Measurements from ENCODE around the gene ANKRD33B.

GRCh38 chr5:10642367-10642766 is 78.5 kb downstream of the ANKRD33B start:
- TF ChIP-seq KLF9 (CRISPR knock-in tag; IDR thresholded peaks at IDR 0.05; ENCODE audit: low read depth) = no peak
- no peak for TF ChIP-seq ATF2 (CRISPR knock-in tag; IDR thresholded peaks at IDR 0.05)
- TF ChIP-seq CERS6 (CRISPR knock-in tag; IDR thresholded peaks at IDR 0.05) = no peak
- no peak for TF ChIP-seq PTBP1 (IDR thresholded peaks at IDR 0.05; ENCODE audit: low read depth, low read length, poor library complexity, severe bottlenecking)
- TF ChIP-seq, protein P1, sequence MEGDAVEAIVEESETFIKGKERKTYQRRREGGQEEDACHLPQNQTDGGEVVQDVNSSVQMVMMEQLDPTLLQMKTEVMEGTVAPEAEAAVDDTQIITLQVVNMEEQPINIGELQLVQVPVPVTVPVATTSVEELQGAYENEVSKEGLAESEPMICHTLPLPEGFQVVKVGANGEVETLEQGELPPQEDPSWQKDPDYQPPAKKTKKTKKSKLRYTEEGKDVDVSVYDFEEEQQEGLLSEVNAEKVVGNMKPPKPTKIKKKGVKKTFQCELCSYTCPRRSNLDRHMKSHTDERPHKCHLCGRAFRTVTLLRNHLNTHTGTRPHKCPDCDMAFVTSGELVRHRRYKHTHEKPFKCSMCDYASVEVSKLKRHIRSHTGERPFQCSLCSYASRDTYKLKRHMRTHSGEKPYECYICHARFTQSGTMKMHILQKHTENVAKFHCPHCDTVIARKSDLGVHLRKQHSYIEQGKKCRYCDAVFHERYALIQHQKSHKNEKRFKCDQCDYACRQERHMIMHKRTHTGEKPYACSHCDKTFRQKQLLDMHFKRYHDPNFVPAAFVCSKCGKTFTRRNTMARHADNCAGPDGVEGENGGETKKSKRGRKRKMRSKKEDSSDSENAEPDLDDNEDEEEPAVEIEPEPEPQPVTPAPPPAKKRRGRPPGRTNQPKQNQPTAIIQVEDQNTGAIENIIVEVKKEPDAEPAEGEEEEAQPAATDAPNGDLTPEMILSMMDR (CRISPR knock-in tag; IDR thresholded peaks at IDR 0.05) = no peak
- TF ChIP-seq EZH2 (conservative IDR thresholded peaks at IDR 0.05; ENCODE audit: low read depth, low read length) = no peak
- no peak for TF ChIP-seq ZZZ3 (CRISPR knock-in tag; IDR thresholded peaks at IDR 0.05; ENCODE audit: borderline replicate concordance)
- TF ChIP-seq, protein P2, sequence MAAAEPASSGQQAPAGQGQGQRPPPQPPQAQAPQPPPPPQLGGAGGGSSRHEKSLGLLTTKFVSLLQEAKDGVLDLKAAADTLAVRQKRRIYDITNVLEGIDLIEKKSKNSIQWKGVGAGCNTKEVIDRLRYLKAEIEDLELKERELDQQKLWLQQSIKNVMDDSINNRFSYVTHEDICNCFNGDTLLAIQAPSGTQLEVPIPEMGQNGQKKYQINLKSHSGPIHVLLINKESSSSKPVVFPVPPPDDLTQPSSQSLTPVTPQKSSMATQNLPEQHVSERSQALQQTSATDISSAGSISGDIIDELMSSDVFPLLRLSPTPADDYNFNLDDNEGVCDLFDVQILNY (CRISPR knock-in tag; conservative IDR thresholded peaks at IDR 0.05) = no peak
